Measurements from ENCODE around the gene CRADD.

Gene CRADD

DNA sequence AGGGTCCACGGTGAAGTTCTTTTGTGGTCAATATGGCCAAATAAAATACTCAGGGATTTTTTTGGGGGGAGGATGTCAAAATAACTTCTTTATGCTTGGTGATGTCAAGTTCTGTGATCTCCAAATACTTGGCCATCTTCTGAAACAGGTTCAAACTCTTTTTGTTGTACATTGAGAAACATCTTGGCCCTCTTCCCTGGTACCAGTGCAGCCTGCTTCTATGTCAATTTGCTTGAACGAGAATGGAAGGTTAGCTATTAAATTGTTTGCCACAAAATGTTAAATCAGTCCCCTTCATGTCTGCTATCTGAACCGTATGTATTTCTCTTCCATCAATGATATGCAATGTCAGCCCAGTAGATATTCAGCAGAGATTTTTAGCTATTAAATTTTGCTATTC is 6.1 kb upstream of the CRADD start:
- DNase-seq (ENCODE audit: low spot score) = no peak

DNA sequence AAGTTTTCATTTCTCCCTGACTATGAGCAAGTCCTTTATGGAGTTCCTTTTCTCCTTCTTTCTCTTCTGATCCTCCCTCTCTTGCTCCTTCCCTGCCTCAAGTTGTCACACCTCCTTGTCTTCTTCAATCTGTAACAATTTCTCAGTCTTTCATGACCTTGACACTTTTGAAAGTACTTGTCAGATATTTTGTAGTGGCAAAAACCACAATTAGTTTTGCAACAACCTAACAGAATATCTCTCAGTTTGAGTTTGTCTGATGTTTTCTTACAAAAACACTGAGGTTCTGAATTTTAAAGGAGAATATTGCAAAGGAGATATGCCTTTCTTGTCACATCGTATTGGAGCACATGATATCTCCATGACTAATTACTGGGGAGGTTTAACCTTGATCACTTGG is 4.1 kb upstream of the CRADD start:
- no peak for DNase-seq (ENCODE audit: low spot score)

DNA sequence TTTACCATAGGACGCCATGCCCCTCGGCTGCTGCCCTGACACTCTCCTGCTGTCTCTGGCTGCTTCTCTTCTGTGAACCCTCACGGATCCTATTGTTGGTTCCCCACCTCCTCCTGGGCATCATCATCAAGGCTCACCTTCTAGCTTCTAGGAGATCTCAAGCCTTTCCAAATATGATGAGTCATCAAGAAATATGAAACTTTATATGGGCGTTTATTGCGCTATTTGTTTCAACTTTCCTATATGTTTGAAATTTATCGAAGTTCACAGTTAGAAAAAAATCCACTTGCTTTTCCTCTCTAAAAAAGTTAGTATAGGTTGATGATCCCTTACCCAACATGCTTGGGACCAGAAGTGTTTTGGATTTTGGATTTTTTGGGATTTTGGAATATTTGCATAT is 2.8 kb upstream of the CRADD start:
- no peak for DNase-seq (ENCODE audit: low spot score)

DNA sequence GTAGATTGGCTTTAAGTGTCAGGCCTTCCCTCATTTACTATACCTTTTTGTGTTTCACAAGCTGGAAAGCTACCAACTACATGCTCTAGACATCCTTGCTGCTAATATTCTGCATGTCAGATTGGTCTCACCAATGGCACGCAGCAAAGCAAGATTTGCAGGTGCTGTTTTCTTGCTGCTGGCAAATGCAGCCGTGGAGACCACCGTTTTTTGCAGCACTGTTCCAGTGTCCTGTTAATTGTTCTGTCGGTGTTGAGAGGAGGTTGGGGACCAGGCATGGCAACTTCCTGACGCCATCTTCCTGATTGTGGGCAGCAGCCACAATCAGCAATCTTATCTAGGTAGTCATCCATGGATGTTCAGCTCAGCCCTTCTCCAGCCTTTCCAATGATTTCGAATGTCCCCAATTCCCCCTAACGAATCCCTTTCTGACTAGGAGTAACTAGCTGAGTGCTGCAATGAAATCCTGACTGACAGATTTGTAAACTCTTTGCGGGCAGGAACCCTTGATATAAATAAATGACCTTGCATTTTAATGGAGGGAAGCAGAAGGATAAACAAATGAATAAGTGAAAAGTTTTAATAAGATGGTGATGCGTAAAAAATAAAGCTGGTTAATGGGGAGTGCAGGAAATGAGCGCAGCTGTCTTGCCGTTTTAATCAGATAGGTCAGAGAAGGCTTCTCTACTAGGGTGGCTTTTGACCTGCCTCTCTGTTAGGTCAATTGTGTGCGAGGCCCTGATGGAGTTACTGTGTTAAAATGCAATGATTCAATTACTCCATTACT is 574 bp upstream of the CRADD start:
- DNase-seq (ENCODE audit: low spot score) = no peak

DNA sequence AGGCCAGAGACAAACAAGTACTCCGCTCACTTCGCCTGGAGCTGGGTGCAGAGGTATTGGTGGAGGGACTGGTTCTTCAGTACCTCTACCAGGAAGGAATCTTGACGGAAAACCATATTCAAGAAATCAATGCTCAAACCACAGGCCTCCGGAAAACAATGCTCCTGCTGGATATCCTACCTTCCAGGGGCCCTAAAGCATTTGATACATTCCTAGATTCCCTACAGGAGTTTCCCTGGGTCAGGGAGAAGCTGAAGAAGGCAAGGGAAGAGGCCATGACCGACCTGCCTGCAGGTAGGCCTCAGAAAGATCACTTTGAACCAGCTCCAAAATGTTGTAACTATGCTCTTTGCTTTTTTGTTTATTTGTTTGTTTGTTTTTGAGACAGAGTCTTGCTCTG is 1.6 kb downstream of the CRADD start:
- no peak for DNase-seq (ENCODE audit: low spot score)

DNA sequence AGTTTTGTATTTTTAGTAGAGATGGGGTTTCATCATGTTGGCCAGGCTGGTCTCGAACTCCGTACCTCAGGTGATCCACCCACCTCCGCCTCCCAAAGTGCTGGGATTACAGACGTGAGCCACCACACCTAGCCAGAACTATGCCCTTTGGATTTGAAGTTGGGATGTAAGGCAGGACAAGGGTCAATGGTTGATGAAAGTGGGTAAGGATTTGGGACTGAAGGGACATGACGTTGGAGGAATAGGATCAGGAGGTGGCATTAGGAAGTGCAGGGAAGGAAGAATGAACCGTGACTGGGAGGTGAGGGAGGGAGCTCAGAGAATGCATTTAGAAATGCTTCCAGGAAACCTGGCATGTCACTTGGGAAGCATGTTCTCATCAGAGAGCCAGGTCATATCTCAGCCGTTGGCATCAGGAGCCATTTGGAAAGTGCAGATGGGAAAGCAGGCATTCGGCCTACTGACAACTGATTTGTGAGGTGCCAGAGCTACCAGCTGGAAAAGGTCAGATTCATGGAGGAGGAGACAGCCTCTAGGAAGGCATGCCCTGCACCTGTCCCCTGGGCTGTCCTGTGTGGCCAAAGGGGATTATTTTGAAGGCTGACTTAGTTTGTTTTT is 2.2 kb downstream of the CRADD start:
- no peak for DNase-seq (ENCODE audit: low spot score)

DNA sequence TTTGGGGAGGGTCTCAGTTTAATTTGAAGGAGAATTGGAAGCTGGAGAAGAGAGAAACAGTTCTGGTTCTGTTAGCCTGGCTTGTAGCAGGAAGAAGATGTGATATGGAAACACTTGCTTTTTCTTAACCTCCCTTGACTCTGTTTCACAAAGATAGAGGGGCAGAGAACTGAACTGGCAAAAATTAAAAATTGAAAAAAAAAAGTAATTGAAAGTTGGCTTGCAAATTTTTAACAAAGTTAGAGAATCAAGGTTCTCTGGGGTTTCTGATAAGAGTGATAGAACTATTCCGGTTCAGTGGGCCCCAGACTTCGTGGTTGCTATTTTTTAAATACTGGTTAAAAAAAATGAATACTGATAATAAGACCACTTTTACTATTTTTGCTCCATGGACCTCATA is 2.8 kb downstream of the CRADD start:
- DNase-seq (ENCODE audit: low spot score) = no peak

DNA sequence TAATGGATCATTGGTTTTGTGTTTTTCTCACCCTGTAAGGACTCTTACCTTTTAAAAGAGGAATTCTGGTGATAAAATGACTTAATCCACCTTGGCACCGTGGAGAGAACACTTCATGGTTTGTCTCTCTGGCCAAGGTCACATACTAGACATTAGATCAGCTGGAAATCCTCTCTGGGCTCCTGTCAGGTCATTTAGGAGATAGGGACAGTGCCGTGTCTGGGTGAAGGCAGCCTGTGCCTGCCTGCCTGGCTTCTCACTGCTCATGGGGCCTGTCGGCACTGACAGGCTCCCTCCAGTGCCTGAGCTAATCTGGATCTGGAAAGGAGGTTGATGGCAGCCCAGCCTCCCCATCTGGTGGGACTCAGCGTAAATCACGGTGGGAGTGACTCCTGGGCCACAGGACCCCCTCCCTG is 5.7 kb downstream of the CRADD start:
- no peak for DNase-seq (ENCODE audit: low spot score)

DNA sequence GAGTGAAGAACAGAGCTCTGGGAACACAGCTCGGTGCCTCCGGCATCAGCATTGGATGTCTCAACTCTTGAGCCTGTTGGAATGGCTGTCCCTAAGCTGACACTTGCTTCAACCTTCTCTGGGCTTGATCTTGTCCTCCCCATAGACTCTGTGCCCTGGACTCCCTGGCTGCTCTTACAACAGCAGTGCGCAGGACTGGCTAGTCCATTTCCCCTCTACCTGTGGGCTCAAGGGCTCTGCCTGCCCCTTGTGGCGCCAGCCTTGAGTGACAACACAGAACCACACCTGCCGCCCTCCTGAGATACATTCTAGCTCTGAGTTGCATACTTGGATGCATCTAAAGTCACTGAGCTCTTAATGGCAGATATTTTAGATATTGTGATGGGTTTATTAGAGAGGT is 6.2 kb downstream of the CRADD start:
- no peak for DNase-seq (ENCODE audit: low spot score)

DNA sequence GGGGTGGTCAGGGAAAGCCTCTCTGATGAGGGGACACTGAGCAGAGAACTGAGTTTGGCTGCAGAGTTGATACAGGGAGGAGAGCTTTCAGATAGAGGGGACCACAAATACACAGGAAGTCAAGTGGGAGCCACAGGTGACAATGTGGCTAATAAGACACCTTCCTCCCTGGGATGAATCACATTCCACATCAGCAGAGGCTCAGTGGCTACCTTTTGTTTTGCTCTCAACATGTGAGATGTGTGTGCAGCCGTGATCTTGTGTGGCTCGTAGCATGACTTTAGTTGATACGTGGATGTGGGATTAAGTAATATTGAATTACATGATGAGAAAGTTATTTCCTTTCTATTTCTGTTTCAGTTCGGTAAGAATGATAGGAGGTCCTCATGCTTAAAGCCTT is 7.5 kb downstream of the CRADD start:
- DNase-seq (ENCODE audit: low spot score) = no peak

DNA sequence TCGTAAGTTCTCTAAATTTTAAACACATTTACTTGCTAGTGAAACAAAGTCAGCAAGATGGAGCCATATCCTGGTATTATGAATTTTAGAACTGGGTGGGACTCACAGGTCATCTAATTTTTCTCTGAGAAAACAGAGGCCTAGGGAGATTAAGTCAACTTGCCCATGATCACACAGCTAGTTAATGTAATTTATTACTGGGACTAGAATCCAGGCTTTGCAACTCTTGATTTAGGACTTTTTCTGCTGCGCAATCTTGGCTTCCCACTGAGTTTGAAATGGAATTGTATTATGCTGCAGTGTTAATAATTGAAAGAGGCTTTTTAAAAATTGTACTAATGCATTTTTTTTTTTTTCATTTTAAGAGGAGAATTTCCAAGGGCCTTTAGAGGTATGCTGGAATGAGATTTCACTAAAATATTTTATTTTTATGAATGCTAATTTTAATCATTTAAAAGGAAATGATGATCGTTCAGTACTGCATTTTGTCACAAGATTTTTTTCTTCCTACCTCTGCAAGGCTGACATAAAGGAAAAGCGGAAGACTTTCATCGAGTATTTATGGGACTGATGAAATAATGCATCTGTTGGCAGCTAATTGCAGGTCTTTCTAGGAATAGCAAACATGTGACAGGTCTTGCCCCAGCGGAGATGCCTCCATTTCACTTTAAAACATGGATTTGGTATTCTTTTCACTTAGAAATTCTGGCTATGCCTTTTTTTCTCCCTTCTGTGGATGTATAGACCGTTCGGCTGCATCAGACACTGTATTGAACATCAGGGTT is 9.6 kb downstream of the CRADD start:
- no peak for DNase-seq (ENCODE audit: low spot score)

DNA sequence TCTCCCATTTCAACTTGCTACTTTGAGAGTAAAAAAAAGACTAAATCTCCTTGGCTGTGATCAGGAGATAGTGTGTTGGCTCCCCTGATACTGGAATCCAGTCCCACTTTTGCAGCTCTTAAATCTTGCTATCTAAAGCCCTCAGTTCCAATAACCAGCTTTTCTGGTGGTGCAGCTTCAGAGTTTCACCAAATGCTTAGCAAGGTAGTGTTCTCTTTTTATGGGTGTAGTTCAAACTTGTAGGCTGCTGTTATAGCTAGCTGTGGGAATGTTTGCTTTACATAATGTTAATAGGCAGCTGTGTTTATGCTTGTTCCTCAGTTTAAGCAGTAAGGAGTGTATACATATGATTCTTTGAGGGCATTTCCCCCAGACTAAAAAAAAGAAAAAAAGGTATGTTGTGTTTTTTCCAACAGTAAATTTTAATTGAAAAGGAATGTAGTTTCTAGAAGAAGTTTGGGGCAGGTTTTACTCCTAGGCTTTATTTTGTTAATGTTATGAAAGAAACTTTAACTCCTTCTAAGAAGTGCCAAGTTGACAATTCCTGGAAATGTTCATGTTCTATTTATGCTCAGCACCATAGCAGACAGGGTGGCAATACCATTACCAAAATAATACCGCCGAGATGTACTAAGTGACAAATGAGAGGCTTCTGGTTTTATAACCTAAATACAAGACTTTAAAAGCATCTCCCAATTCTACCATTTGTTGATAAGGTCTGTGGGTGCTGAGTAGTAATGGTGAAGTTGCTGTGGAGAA is 12.1 kb downstream of the CRADD start:
- no peak for DNase-seq (ENCODE audit: low spot score)

DNA sequence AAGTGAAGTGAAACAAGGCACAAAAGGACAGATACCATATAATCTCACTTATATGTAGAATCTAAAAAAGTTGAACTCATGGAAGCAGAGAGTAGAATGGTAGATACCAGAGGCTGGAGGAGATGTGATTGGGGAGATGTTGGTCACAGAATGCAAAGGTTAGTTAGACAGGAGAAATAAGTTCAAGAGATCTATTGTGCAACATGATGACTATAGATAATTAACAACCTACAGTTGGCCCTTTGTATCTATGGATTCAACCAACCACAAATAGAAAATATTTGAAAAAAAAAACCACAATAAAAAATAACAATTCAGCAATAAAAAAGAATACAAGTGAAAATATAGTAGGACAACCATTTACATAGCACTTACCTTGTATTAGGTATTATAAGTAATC is 19.3 kb downstream of the CRADD start:
- DNase-seq (ENCODE audit: low spot score) = no peak

DNA sequence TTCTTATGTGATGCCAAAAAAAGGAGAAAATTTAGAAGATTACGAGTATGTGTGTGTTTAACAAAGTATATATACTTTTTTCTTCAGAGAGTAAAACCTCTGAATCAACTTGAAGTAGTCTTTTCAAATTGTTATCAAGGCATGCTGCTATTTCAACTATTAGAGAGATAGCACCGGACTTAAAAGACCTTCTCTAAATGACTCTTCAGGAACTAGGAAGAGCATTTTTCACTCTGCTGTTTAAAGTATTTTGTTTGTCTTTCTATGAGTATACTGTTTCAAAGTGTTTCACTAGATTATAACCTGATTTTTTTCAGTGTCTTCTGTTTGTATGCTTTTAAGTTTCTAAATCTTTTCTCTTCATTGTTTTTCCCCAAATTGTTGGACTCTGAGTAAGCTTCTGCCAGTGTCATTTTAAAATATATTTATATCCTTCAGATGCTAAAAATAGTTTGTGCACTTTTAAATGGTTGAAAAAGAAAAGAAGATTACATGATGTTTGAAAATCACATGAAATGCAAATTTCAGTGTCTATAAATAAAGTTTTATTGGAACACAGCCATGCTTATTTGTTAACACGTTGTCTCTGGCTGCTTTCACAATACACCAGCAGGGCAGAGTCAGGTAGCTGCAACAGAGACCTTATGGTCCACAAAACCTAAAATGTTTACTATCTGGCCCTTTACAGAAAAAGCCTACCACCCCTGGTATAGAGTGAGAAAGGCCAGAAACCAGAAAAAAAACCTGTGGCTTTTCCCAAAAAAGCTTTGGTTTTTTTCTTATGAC is 21.3 kb downstream of the CRADD start:
- no peak for DNase-seq (ENCODE audit: low spot score)

DNA sequence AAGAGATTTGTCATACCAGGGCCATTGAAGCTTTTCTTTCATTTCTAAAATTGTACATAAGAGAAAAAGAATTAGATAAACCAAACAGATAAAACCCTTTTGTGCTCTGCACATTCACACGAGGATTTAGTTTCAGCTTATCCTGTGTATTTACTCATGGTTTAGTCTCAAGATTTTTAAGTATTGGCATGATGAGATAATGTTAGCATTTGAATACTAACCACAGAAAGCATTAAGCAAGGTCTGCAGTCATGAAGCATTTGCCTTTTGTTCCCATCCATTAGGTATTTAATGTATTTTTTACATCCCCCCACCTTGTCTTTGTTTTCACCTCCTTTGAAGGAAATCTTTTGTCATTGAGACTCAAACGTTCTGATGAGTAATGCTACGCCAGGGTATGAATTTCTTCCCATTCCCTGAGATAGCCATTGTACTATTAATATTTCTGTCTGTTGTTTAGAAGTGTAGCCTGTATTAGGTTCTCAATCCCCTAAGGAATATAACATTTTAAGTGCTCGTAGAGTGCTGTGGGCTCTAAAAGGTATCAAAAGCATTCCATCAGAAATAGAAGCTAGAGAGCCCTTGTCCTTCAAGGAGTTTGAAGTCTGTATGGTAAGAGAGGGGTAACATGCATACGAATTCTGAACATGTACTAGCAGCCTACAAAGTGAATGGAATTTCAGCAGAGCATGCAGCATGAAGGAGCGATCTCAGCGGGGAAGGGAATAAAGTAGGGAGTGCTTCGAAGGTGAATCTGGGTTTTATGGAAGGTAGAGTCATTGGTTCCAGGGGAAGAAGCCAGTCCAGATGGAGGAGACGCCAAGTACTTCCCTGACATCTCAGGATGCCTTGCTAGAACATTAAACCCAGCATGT is 22.3 kb downstream of the CRADD start:
- no peak for DNase-seq (ENCODE audit: low spot score)

DNA sequence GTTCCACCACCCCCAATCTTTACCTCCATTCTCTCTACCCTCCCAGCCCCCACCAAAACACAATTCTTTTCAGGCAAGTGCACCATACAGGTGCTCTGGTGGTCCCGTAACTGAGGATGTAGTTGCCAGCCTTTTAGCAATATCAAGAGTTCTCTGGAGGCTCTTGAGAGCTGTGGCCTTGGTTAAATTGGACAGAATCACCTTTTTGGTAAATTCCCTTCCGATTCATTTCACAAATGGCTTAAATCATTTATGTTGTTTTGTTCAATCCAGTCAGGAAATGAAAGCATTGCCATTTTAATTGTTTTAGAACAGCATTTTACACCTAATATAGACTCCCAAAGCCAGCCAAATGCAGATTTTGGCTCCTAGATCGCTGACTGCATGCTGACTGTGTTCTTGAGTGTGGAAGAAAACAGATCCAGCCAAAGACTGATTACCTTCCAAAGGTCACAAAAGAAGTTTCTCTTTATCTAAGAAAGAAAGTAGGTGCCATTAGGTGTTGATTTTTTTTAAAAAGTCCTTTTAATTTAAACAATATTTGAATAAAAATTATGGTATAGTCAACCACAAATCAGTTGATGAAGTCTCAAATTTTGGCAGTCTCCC is 25.6 kb downstream of the CRADD start:
- no peak for DNase-seq (ENCODE audit: low spot score)

DNA sequence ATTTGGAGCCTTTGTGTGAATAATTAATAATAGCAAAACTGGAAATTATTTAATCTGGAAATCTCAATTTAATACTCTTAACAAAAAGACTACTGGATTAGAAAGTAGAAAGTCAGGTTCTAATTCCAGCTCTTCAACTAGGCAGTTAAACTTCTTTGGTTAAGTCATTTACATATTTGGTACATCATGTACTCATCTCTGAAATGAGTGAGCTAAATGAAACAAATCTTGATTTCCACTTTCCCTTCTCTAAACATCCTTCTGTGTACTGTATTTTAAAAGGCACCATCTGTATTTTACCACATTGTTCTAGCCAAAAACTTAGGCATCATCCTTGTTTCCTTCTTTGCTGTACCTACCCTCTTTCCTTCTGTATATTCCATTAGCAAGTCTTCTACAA is 26.9 kb downstream of the CRADD start:
- DNase-seq (ENCODE audit: low spot score) = no peak

DNA sequence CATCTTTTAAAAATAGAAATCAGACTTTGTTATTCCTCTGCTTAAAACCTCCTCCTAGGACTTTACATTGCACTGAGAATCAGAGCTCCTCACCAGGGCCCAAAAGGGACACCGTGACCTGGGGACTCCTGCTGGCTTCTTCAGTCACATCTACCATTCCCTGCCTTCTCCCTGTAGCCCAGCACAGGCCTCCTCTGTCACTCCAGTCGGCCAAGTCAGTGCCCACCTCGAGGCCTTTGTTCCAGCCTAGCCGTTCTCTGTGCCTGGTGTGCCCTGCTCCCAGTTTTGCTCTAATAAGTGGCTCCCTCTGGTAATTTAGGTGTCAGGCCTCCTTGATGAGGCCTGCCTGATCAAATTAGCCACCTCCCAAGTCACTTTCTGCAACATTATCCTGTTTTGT is 27.4 kb downstream of the CRADD start:
- DNase-seq (ENCODE audit: low spot score) = no peak

DNA sequence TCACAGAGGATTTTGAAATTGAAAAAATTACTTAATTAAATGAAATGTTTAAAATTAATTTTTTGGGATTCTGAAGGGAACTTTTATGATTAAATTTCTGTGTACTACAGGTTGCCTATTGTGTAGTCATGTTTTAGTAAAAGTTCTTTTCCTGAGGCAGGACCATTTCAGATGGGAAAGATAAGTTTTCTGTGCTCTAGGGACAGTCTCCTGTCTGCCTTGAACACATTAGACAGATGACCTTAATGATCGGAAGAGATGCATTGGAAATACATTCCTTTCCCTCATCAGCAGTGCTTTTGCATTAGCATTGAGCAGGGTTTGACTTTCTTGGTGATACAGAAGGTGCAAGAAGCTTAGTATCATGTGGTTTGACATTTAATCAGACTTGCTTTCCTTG is 28.1 kb downstream of the CRADD start:
- no peak for DNase-seq (ENCODE audit: low spot score)

DNA sequence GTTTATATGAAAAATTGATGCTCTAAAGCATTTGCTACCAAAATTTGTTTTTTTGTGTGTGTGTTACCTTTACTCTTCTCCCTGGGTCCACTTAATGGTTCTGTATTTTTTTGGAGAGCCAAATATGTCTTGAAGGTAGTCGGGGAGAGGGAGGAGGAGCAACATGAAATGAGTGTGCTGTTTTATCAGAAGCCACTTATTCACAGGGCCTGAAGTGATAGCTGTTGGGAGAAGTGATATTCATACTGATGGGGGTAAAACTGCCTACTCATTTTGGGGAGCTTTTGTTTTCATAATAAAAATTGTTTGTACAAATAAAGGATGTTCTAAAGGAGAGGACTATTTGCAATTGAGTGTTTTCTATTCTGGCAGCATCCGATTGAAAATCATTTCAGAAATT is 29.2 kb downstream of the CRADD start:
- DNase-seq (ENCODE audit: low spot score) = no peak

Data from iPS-NIHi11 (cell line).